NCI-H2107 (cell line): ENCODE results near the gene AP1G2.
"Not testable (repeated sequence)": the region's sequence is repeated elsewhere in the genome, so short reads cannot be mapped to it uniquely, and the experiment has no call there.

ENCODE experiments used
- DNase-seq: peaks from one replicate; lab custom pipeline; 2025; lab: John Stamatoyannopoulos, UW

Gene AP1G2

DNA sequence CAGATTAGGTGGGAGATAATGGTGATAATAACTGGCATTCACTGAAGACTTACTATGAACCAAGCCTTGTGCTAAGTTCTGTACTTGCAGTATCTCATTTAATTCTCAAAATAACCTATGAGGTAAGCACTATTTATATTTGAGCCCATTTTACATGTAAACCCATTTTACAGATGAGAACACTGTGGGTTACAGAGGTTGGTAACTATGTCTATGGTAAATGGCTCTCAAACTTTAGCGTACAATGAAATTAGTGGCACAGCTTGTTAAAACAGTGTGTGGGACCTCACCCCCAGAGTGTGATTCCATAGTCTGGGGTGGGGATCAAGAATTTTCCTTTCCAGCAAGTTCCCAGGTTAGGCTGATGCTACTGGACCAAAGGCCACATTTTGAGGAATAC, 33.2 kb upstream of the AP1G2 start:
- DNase-seq, result no peak

DNA sequence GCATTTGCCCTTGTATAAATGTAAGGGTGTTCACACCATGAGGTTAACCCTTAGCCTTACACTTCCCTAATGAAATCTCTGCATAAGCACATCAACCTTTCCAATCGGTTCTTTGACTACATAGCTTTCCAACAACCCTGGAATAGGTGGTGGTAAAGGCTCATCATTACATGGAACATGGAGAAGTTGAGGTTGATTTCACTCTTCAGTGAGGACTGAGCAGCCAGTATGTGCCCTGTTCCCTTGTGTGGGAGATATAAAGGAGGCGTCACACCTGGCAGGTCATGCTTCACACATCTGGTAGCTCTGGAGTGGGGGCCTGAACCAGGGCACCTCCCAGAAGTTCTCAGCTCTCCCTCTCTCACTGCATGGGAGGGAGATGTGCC, 32.7 kb upstream of the AP1G2 start:
- no peak for DNase-seq

DNA sequence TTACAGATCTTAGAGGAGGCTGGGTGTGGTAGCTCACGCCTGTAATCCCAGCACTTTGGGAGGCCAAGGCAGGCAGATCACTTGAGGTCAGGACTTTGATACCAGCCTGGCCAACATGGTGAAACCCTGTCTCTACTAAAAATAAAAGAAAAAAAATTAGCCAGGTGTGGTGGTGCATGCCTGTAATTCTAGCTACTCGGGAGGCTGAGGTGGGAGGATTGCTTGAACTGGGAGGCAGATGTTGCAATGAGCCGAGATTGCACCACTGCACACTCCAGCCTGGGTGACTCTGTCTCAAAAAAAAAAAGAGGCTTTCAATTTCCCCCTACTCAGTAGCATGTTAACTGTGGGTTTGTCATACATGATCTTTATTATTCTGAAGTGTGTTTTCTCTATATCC, 26.6 kb upstream of the AP1G2 start:
- DNase-seq, result not testable (repeated sequence)

DNA sequence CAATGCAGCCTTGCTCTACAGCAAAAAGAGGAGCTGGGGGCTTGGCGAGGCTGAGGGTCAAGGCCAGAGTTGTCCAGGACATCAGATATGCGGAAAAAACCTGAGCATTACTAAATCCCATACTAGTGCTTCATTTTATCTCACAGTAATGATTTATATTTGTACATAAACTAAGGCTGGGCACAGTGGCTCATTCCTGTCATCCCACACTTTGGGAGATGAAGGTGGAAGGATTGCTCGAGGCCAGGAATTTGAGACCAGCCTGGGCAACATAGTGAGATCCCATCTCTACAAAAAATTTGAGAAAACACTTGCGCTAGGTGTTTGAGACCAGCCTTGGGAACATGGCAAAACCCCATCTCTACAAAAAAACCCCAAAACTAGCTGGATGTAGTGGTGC, 22.6 kb upstream of the AP1G2 start:
- no peak for DNase-seq

DNA sequence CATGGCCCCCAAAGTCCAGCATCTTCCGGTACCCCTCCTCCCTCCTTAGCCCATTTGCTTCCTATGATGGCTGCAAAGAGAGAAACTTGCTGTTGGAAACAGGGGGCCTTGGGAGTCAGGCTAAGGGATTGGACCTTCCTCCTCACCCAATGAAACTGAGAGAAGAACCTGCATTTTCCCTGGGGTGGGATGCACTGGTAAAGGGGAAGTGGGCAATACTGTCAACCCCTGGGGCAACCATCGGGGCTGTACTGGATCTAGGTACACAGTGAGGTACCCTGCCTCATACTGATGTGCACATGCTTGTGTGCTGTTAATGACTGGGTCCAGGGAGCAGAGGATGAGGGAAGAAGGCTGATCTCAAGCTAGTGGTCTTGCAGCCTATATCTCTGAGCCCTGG, 22.0 kb upstream of the AP1G2 start:
- DNase-seq, result no peak

DNA sequence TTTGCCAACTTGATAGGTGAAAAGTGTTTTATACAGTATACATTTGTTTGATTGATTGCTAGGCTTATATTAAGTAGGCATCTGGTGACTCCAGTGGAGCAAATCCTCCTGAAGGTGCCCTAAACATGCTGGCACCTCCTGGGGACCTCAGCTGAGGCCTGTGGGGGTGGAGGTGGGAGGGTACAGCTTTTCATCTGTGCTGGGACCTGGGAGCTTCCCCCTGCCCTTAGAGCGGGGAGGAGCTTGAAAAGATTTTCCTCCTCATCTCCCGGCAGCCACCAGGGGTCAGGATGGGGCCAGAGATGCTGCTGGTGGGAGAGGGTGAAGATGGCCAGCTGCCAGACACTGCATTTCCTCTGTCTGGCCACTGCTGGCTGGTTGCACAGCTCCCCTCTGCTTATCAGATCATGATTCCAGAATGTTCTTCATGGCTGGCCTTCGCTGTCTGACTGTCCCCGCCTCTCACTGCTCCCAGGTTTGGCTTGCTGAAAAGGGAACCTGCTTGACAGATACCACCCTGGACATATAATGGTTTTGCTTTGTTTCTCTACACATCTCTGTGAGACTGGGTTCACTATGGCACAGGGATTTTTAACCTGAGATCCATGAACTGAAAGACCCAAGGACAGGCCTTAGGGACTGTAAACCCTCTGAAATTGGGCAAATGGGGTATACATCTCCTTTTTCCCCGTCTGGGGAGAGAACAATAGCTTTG, 21.4 kb upstream of the AP1G2 start:
- peak; percentile 88 for DNase-seq

DNA sequence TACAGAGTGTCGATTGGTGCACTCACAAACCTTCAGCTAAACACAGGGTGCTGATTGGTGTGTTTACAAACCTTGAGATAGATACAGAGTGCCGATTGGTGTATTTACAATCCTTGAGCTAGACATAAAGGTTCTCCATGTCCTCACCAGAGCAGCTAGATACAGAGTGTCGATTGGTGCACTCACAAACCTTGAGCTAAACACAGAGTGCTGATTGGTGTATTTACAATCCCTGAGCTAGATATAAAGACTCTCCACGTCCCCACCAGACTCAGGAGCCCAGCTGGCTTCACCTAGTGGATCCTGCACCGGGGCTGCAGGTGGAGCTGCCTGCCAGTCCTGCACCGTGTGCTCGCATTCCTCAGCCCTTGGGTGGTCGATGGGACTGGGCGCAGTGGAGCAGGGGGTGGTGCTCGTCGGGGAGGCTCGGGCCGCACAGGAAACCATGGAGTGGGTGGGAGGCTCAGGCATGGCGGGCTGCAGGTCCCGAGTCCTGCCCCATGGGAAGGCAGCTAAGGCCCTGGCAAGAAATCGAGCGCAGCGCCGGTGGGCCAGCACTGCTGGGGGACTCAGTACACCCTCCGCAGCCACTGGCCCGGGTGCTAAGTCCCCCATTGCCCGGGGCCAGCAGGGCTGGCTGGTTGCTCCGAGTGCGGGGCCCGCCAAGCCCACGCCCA, 17.1 kb upstream of the AP1G2 start:
- DNase-seq, result not testable (repeated sequence)

DNA sequence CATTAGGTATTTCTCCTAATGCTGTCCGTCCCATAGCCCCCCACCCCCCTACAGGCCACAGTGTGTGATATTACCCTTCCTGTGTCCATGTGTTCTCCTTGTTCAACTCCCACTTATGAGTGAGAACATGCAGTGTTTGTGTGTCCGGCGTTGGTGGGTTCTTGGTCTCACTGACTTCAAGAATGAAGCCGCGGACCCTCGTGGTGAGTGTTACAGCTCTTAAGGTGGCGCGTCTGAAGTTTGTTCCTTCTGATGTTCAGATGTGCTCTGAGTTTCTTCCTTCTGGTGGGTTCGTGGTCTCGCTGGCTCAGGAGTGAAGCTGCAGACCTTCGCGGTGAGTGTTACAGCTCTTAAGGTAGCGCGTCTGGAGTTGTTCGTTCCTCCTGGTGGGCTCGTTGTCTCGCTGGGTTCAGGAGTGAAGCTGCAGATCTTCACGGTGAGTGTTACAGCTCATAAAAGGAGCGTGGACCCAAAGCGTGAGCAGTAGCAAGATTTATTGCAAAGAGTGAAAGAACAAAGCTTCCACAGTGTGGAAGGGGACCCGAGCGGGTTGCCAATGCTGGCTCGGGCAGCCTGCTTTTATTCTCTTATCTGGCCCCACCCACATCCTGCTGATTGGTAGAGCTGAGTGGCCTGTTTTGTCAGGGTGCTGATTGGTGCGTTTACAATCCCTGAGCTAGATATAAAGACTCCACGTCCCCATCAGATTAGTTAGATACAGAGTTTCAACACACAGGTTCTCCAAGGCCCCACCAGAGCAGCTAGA, 16.4 kb upstream of the AP1G2 start:
- not testable (repeated sequence) for DNase-seq

DNA sequence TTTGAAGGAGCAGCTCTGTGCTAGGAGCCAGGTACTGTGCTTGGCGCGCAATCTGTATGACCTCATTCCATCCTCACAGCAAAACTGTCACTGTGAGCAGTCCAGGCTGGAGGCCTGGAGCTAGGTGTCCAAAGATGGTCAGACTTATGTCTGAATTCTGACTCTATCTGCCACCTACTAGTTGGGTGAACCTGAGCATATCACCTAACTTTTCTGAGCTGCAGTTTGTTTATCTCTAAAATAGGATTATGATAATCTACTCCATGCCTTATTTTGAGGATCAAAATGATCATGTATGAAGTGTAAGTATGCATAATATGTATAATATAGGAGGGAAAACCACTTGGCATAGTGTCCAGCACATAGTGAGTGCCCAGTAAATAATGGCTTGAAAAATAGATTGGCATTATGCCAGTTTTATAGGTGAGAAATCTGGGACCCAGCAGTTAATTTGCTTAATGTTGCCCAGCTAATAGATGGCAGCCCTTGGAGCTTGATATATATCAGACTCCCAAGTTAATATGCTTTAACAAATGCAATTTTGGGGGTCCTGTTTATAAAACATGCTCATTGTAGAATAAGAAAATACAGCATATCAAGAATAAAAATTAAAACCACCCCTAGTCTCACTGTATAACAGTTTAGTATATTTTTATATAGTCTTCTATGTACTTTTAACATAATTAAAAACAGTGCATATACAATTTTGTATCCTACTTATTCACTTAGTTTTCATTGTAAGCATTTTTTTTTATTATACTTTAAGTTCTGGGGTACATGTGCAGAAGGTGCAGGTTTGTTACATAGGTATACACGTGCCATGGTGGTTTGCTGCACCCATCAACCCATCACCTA, 15.5 kb upstream of the AP1G2 start:
- no peak for DNase-seq

DNA sequence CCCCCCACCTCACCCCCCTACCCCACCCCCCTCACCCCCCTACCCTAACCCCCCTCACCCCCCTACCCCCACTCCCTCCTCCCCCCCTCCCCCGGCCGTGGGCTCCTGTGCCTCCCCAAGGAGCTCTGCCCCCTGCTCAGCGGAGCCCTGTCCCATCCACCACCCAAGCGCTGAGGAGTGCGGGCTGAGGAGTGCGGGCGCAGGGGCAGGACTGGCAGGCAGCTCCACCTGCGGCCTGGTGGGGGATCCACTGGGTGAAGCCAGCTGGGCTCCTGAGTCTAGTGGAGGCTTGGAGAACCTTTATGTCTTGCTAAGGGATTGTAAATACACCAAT, 13.3 kb upstream of the AP1G2 start:
- DNase-seq, result no peak

DNA sequence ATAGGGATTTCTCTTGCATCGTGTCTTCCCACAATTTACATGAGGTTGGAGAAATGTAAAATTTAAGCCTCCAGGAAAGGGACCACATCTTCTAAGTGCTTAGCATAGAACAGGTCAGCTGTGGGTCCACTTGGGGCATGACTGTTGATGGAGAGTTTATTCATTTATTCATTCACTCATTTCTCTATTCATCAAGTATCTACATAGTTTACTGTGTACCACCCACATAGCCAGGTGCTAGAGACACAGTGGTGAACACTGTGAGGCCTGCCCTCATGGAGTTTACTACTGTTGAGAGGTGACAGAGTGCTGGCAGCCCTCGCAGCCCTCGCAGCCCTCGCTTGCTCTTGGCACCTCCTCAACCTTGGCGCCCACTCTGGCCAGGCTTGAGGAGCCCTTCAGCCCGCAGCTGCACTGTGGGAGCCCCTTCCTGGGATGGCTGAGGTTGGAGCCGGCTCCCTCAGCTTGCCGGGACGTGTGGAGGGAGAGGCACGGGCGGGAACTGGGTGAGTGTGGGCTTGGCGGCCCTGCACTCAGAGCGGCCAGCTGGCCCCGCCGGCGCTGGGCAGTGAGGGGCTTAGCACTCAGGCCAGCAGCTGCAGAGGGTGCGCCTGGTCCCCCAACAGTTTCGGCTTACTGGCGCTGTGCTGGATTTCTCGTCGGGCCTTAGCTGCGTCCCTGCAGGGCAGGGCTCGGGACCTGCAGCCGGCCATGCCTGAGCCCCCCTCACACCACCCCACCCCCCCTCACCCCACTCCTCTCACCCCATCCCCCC, 12.7 kb upstream of the AP1G2 start:
- DNase-seq, result no peak

DNA sequence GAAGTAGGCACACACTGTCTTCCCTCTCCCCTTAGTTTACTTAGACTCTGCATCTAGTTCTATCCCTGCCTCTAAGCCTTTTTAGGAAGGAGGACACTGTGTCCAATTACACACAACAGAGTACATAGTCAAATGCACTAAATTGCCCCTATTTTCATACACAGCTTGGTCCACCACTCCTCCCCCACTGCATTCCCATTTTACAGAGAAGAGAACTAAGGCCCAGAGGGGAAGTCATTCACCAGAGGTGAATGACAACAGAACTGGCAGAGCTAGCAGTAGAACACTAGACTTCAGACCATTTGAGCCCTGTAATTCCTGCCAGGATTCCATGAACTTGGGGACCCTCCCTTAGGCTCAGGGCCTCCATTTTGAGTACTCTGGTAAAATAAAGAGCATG, 12.1 kb upstream of the AP1G2 start:
- no peak for DNase-seq

DNA sequence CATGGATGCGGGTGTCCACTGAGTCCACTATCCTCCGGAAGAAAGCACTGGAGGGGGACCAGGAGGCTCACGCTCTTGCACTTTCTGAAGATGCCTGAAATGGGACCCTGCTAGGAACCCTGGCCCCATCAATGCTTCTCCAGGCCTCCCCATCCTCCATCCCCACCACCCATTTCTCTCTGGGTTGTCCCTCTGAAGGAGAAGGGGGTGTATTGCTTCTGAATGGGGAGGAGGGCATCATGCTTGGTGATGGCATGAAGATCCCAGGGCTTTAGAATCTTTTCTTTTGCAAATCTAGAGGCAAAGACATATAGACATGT, 11.7 kb upstream of the AP1G2 start:
- no peak for DNase-seq

DNA sequence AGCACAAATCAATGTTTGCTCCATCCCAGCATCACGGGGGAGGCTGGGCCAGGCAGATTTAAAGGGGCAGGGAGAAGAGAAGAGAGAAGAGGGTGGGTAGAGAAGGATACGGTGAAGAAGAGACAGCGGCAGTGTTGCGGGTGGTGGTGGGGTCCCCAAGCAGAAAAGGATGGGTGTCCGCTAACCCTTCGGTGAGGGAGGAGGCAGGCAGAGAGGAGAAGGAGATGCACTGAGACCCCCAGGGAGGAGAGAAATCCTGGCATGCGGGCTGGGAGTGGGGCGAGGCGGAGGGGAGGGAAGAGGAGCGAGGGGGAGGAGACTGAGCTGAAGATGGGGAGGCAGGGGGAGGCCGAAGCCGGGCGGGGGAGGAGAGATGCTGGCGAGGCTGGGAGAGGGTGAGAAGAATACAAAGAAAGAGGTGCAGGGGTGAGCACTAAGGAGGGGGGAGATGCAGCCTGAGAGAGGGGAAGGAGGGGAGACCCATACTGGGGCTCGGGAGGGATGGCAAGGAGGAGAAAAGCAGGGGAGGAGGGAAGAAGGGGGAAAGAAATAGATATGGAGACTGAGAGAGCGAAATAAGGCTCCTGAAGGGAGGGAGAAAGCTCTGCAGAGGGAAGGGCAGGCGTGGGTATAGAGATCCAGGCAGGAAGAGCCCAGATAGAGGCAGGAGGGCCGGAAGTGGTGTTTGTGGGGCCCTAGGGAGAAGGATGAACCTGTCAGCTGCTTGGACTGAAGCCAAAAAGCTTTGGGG, 11.1 kb upstream of the AP1G2 start, which contains the start of gene JPH4:
JPH4 (minus strand) TSS at position 231 of the 751 bp plus-strand sequence. CDS start 1,337 bp downstream, outside the sequence.
- DNase-seq, result no peak

DNA sequence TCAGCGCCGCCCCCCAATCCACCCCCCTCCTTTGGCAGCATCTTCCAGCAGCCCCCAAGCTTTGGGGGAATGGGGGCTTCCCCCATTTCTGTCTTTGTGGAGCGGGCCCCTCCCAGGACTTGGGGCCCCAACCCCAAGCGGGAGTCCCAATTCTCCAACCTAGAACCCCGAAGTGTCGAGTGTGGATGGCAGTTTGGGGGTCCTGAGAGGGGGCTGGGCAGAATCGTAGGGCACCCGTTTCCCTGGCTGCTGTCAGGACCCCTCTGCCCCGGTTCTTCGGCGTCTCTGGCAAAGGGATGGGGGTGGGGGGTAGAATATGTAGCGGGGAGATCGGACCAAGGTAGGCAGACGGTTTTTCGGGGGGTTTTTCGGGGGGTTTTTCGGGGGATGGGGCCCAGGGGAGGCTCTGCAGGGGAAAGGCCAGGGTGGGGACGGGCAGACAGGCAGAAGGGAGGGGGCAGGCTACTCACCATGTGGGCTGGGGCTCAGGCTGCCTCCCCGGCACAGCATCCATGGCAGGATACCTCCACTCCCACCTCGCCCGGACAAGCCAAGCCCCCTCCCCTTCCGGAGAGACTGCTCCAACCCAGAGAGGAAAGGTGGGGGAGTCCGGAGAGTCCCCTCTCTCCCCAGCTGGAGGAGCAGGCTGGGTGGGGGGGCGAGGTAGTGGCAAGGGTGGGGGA, 10.3 kb upstream of the AP1G2 start:
- DNase-seq, result no peak

DNA sequence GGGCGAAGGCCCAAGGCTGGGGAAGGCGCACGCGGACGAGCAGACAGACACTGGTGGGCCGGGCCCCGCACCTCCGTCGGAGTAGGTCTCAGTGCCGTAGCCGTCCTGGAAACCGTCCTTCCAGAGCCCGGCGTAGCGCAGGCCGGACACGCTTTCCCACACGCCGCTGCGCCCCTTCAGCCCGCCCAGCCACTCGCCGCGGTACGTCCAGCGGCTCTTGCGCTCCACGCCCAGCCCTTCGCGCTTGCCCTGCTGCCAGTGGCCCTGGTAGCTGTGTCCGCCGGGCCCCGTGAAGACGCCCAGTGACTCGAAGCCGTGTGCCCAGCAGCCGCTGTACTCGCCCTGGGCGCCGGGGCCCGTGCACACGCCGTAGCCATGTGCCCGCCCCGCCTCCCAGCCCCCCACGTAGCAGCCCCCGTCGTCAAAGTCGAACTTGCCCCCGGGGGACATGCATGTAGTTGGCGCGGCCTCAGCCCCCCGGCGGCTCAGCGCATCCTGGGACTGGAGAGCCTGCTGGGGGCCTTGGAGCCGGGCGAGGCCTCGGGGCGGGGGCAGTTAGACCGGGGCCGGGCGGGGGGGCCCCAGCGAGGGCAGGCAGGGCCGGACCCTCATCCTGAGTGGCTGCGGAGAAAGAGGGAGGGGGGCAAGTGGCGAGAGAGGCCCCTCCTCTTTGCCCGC, 9.6 kb upstream of the AP1G2 start:
- DNase-seq, result no peak

DNA sequence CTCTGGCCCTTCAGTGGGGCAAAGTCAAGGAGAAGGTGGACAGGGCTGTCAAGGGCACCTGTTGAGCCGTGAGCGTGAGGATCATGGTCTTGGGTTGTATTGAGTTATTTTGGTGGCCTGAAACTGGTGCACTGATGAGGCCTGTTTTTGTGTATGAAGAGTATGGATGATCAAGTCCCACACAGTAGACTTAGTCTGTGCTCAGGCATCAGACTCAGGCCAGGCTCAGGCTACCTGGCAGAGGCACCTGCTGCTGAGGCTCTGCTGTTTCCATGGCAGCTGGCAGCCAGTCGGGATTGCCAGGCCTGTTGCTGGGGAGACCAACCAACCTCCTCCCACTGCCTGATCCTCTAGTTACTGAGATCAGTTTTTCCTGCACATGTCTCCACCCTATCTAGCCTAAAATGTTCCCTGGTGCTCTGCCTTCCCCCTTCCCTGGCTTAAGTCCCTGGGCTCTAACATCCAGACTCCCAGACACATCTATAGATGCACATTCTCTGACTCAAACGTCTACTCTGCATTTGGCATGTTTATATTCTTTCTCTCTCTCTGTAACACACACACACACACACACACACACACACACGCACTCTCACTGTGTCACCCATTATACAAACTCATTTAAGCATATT, 5.9 kb upstream of the AP1G2 start:
- no peak for DNase-seq

DNA sequence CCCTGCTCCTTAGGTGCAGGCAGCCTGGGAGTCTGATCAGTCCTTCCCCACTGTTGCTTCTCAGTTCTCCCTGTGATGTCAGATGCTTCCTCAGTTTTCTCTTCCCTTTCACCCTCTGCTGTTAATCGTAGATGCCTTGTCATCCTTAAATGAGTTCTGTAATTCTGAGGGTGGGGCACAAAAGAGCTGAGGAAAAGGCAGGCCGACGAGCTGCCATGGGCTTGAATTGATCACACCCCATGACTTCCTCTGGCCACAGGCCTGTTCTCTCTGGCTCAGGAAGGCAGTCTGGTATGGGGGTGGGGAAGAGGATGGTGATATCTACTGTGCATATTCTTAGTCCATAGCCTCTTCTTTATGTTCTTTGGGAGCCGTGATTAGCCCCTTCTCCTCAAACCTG, 5.2 kb upstream of the AP1G2 start:
- no peak for DNase-seq

DNA sequence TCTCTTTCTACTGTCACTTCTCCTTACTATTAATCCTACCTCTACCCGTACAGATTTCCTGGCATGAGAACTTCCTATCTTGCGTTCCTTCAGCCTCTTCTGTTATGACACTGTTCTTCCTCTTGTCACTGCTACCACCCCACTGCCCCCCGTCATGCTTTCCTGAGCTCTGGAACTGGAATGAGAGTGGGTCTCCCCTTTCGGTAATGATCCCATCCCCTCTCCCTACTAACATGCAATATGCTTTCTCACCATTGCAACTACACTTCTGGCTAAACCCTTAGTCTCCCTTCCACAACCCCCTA, 4.9 kb upstream of the AP1G2 start:
- no peak for DNase-seq
